SU-DHL-6 (cell line): ENCODE data around the gene FSTL3.

ENCODE experiments used
- H2AFZ ChIP-seq: fragments of 200-600 bp; sonication (generic); 2 replicates; pipeline ENCODE4 v1.6.1; 2014; ENCODE audit warnings: low read depth, mild to moderate bottlenecking, moderate library complexity, mixed read lengths, antibody characterized with exemption, low read length; ENCODE audit not compliant: severe bottlenecking
- H3F3A ChIP-seq: fragments of 200-600 bp; shearing (Covaris generic); 2 replicates; pipeline ENCODE4 v1.6.0; 2016; ENCODE audit warnings: antibody characterized with exemption, mild to moderate bottlenecking; ENCODE audit not compliant: insufficient read depth
- H3K27ac ChIP-seq: fragments of 200-600 bp; sonication (generic); 2 replicates; pipeline ENCODE4 v1.5.1; 2016; ENCODE audit warnings: low read depth, mild to moderate bottlenecking, low read length, moderate library complexity, mixed read lengths
- H3K27me3 ChIP-seq: fragments of 200-600 bp; sonication (generic), shearing (Covaris generic); 2 replicates; pipeline ENCODE4 v1.6.0; 2014; ENCODE audit warnings: mild to moderate bottlenecking, low read length
- H3K36me3 ChIP-seq: fragments of 200-600 bp; sonication (generic); 2 replicates; pipeline ENCODE4 v1.6.1; 2014; ENCODE audit warnings: mild to moderate bottlenecking, low read length, mixed read lengths
- H3K4me2 ChIP-seq: fragments of 300-600, 200-600 bp; shearing (Covaris generic), sonication (generic); 2 replicates; pipeline ENCODE4 v1.6.0; 2014; ENCODE audit warnings: low read length, low read depth, mild to moderate bottlenecking; ENCODE audit not compliant: poor library complexity, severe bottlenecking
- H3K4me3 ChIP-seq: fragments of 200-600 bp; sonication (generic); 2 replicates; pipeline ENCODE4 v1.5.1; 2014; ENCODE audit warnings: antibody characterized with exemption, low read length, mild to moderate bottlenecking, mixed read lengths; ENCODE audit not compliant: insufficient read depth, poor library complexity, severe bottlenecking
- H3K79me2 ChIP-seq: fragments of 200-600 bp; sonication (generic); 2 replicates; pipeline ENCODE4 v1.6.1; 2014; ENCODE audit warnings: mild to moderate bottlenecking, low read length, moderate library complexity; ENCODE audit not compliant: insufficient read depth
- H3K9ac ChIP-seq: fragments of 200-600 bp; sonication (generic); 2 replicates; pipeline ENCODE4 v1.7.0; 2014; ENCODE audit warnings: mild to moderate bottlenecking, low read length
- H3K9me2 ChIP-seq: fragments of 200-600 bp; sonication (generic); replicated peaks from 2 replicates; pipeline ENCODE4 v1.6.1; 2014; ENCODE audit warnings: low read length; ENCODE audit not compliant: insufficient read depth
- H3K9me3 ChIP-seq: fragments of 200-600 bp; sonication (generic); 2 replicates; pipeline ENCODE4 v1.6.1; 2014; ENCODE audit warnings: low read length, mixed read lengths; ENCODE audit not compliant: insufficient read depth
- H4K20me1 ChIP-seq: fragments of 200-600 bp; sonication (generic); 2 replicates; pipeline ENCODE4 v1.6.1; 2014; ENCODE audit warnings: low read depth, mild to moderate bottlenecking, antibody characterized with exemption, low read length, moderate library complexity, mixed read lengths
- CTCF ChIP-seq: fragments of 200-600 bp; sonication (generic); IDR thresholded peaks from one replicate; pipeline ENCODE4 v1.5.1; 2017; ENCODE audit warnings: antibody characterized with exemption, mild to moderate bottlenecking, low read length, moderate library complexity; ENCODE audit not compliant: insufficient read depth, poor library complexity, severe bottlenecking
- EZH2phosphoT487 ChIP-seq: fragments of 200-600 bp; sonication (generic), shearing (Covaris generic); conservative IDR thresholded peaks from 2 replicates; pipeline ENCODE4 v1.6.1; 2018; ENCODE audit warnings: mild to moderate bottlenecking, antibody characterized with exemption, low read length, moderate library complexity, mixed read lengths

Gene FSTL3

GRCh38 chr19:648904-649801 is 27.0 kb upstream of the FSTL3 start:
- Histone ChIP-seq H3K4me3 (no peak overlapping the region), H2AFZ (no peak overlapping the region), H3K4me2 (no peak overlapping the region), H3K9ac (no peak overlapping the region), H3K36me3 (no peaks in the 10 kb centered on the region), H4K20me1 (0 out of 2 replicates have a peak, but pooled peaks cover 7% of the 10 kb centered on the region), H3K27me3 (no peaks in the 10 kb centered on the region), H3K9me2 (no peaks in the 10 kb centered on the region), H3F3A (no peaks in the 10 kb centered on the region), H3K79me2 (peaks cover 21% of the 10 kb centered on the region), H3K9me3 (no peaks in the 10 kb centered on the region), H3K27ac (no peak overlapping the region)
- TF ChIP-seq EZH2phosphoT487 (no peak), CTCF (no peak)

GRCh38 chr19:650121-650520 is 26.1 kb upstream of the FSTL3 start:
- Histone ChIP-seq H3K79me2 (peaks cover 29% of the 10 kb centered on the region), H3K36me3 (no peaks in the 10 kb centered on the region)
- TF ChIP-seq EZH2phosphoT487, result no peak
- TF ChIP-seq CTCF, result no peak

GRCh38 chr19:651114-651818 is 24.9 kb upstream of the FSTL3 start:
- no peaks in the 10 kb centered on the region for H3K9me3 ChIP-seq
- H4K20me1 ChIP-seq, result peaks cover 18% of the 10 kb centered on the region
- H3K79me2 ChIP-seq, result peaks cover 41% of the 10 kb centered on the region
- TF ChIP-seq EZH2phosphoT487 (no peak), CTCF (no peak)
- no peak overlapping the region for H3K27ac ChIP-seq
- no peaks in the 10 kb centered on the region for H3K9me2 ChIP-seq
- H3K9ac ChIP-seq, result no peak overlapping the region
- no peaks in the 10 kb centered on the region for H3K27me3 ChIP-seq
- H3K4me3 ChIP-seq, result no peak overlapping the region
- no peaks in the 10 kb centered on the region for H3K36me3 ChIP-seq
- no peak overlapping the region for H2AFZ ChIP-seq
- H3F3A ChIP-seq, result no peaks in the 10 kb centered on the region
- H3K4me2 ChIP-seq, result no peak overlapping the region

More at GRCh38 chr19:650121-650520, 26.1 kb upstream of the FSTL3 start:
- Histone ChIP-seq H3K4me3 (no peak overlapping the region), H3K9me3 (no peaks in the 10 kb centered on the region), H3K27ac (no peak overlapping the region), H3F3A (no peaks in the 10 kb centered on the region), H4K20me1 (peaks cover 10% of the 10 kb centered on the region; the same call in 1 of the 2 replicates), H3K4me2 (no peak overlapping the region), H3K27me3 (no peaks in the 10 kb centered on the region), H3K9me2 (no peaks in the 10 kb centered on the region), H3K9ac (no peak overlapping the region), H2AFZ (no peak overlapping the region)
